ENCODE results near the gene RAB14. TPM values are rescaled to one million over a fixed set of nuclear protein-coding genes. Genes with fewer than 3 reads are reported as not detected.

The RAB14 gene
- total RNA-seq, 1 experiment from 2014 or later: 63.1 TPM

DNA sequence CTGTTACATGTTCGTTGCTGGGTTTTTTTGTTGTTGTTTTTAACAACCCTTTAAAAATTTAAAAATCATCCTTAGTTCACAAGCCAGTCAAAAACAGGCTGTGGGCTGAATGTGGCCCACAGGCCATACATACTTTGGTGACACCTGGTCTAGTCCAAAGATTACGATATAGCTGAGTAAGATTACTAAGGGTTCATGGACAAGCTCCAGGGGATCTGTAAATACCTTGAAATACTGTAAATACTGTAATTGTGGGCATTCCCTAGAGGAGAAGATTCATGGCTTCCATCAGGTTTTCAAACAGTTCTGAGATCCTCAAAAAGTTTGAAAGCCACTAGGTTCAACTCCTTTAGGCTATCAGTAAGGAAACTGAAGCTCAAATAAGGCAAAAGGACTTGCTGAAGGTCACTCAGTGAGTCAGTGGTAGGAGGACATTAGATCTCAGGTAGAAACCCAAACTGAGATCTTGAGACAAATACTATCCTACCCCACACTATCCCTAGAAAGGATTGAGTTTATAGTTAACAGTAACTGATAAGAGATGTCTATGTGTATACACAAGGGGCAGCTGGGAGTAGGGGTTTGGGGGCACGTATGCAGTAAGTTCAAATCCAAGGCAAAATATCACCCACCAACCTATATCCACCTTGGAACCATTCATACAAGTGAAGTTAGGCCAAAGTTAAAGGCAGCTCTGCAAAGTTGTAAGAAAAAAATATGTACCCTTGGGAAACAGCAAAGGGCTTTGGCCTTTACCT is 17.8 kb downstream of the RAB14 start (continued):
- TF ChIP-seq, protein P1, sequence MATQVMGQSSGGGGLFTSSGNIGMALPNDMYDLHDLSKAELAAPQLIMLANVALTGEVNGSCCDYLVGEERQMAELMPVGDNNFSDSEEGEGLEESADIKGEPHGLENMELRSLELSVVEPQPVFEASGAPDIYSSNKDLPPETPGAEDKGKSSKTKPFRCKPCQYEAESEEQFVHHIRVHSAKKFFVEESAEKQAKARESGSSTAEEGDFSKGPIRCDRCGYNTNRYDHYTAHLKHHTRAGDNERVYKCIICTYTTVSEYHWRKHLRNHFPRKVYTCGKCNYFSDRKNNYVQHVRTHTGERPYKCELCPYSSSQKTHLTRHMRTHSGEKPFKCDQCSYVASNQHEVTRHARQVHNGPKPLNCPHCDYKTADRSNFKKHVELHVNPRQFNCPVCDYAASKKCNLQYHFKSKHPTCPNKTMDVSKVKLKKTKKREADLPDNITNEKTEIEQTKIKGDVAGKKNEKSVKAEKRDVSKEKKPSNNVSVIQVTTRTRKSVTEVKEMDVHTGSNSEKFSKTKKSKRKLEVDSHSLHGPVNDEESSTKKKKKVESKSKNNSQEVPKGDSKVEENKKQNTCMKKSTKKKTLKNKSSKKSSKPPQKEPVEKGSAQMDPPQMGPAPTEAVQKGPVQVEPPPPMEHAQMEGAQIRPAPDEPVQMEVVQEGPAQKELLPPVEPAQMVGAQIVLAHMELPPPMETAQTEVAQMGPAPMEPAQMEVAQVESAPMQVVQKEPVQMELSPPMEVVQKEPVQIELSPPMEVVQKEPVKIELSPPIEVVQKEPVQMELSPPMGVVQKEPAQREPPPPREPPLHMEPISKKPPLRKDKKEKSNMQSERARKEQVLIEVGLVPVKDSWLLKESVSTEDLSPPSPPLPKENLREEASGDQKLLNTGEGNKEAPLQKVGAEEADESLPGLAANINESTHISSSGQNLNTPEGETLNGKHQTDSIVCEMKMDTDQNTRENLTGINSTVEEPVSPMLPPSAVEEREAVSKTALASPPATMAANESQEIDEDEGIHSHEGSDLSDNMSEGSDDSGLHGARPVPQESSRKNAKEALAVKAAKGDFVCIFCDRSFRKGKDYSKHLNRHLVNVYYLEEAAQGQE (IDR thresholded peaks at IDR 0.05; ENCODE audit: low read depth): no peak
- TF ChIP-seq CEBPB (IDR thresholded peaks at IDR 0.05; ENCODE audit: low read depth) (no peak), POLR2A (IDR thresholded peaks at IDR 0.05; ENCODE audit: borderline replicate concordance, extremely low read depth, insufficient read depth, insufficient read length) (no peak), ZNF274 (IDR thresholded peaks at IDR 0.05; ENCODE audit: low read depth, low read length) (no peak), ELF1 (IDR thresholded peaks at IDR 0.05; ENCODE audit: borderline replicate concordance, low read depth) (no peak), TCF7L2 (IDR thresholded peaks at IDR 0.05; ENCODE audit: borderline replicate concordance, extremely low read depth, insufficient read depth, insufficient read length) (no peak)

DNA sequence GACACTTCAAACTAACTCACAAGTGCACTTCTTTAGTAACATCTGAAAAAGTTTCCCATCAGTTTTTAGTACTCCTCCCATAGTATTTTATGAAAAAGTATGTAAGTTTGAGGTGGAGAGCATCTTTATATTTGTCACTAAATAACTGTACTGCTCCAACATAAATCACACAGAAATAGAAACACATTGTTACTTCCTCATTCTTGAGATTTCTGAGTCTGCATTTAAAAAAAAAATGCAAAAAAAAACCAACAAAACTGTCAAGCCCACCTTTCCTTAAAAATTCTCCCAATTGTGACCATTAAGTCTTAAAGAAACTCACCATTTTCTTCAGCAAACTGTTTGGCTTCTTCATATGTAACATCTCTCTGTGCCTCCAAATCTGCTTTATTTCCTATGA is 18.7 kb downstream of the RAB14 start:
- H4K20me1 ChIP-seq (ENCODE audit: insufficient read depth): peaks cover 7% of the 10 kb centered on the region; the same call in 1 of the 2 replicates
- ChIA-PET POLR2A (no interaction called here), CTCF (no interaction called here), RAD21 (ENCODE audit: low non-redundant PET in 1 of 2, low total read pairs in 2 of 2, uncharacterized antibody in 2 of 2, unreplicated experiment in 2 of 2) (no interaction called here)
- no peak overlapping the region for H3K27ac ChIP-seq (ENCODE audit: low read depth, low read length)
- ATAC-seq: no peak
- no peak overlapping the region for H3K4me2 ChIP-seq (ENCODE audit: low read length)
- no peaks in the 10 kb centered on the region for H3K9me3 ChIP-seq (ENCODE audit: control insufficient read depth in 1 of 2, insufficient read depth in 1 of 2, low read depth in 1 of 2, low read length in 2 of 2)
- no peak for DNase-seq (ENCODE audit: low read depth, low spot score)
- intact Hi-C loops (cut with micrococcal nuclease): no loop called here
- H2AFZ ChIP-seq (ENCODE audit: low read depth, low read length, poor library complexity, severe bottlenecking): no peak overlapping the region
- H3K9me2 ChIP-seq (ENCODE audit: insufficient read depth): no peaks in the 10 kb centered on the region
- no peak overlapping the region for H3K9ac ChIP-seq (ENCODE audit: low read length)
- peaks cover 50% of the 10 kb centered on the region for H3K79me2 ChIP-seq (ENCODE audit: insufficient read depth, low read length)
- H3K4me3 ChIP-seq (replicated peaks in 1 of 2; ENCODE audit: low read depth in 1 of 2, low read length in 2 of 2): no peak overlapping the region
- no peaks in the 10 kb centered on the region for H3K27me3 ChIP-seq (ENCODE audit: insufficient read depth, low read length)
- H3K36me3 ChIP-seq (ENCODE audit: control insufficient read depth in 1 of 2, insufficient read depth in 2 of 2, low read length in 2 of 2): peaks cover 4 to 13% of the 10 kb centered on the region in 2 experiments; a peak in 3 of 4 replicates
- no TSS peak for BruUV-seq (replicated peaks)
- 0 out of 4 replicates have a peak, but pooled peaks cover 0 to 3% of the 10 kb centered on the region in 2 experiments for H3K4me1 ChIP-seq (ENCODE audit: control insufficient read depth in 1 of 2, insufficient read depth in 2 of 2, low read length in 2 of 2)
- TF ChIP-seq, protein P2, sequence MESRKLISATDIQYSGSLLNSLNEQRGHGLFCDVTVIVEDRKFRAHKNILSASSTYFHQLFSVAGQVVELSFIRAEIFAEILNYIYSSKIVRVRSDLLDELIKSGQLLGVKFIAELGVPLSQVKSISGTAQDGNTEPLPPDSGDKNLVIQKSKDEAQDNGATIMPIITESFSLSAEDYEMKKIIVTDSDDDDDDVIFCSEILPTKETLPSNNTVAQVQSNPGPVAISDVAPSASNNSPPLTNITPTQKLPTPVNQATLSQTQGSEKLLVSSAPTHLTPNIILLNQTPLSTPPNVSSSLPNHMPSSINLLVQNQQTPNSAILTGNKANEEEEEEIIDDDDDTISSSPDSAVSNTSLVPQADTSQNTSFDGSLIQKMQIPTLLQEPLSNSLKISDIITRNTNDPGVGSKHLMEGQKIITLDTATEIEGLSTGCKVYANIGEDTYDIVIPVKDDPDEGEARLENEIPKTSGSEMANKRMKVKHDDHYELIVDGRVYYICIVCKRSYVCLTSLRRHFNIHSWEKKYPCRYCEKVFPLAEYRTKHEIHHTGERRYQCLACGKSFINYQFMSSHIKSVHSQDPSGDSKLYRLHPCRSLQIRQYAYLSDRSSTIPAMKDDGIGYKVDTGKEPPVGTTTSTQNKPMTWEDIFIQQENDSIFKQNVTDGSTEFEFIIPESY (IDR thresholded peaks at IDR 0.05; ENCODE audit: extremely low read depth, insufficient replicate concordance, low read length): no peak

Data from HCT116 (cell line).